Liver (tissue), 3 donors: Measurements from ENCODE around the gene HMGB2.

Experiments used
- CTCF ChIP-seq: fragments of 150-350 bp; IDR thresholded peaks from 2 replicates; pipeline ENCODE4 v1.5.1; 2017; ENCODE audit warnings: improper control_type of control experiment, low read depth, low read length; ENCODE audit not compliant: missing input control
- GABPA ChIP-seq, 2 donors: IDR thresholded peaks in 1 of 2; conservative IDR thresholded peaks in 1 of 2; 2 replicates each; pipeline ENCODE4 v1.6.1; 2016; ENCODE audit warnings: antibody characterized with exemption in 2 of 2, mild to moderate bottlenecking in 1 of 2, moderate library complexity in 1 of 2
- REST ChIP-seq: IDR thresholded peaks from 2 replicates; pipeline ENCODE4 v1.6.1; 2016; ENCODE audit warnings: antibody characterized with exemption, mild to moderate bottlenecking
- YY1 ChIP-seq: IDR thresholded peaks from 2 replicates; pipeline ENCODE4 v1.6.1; 2016; ENCODE audit warnings: antibody characterized with exemption, mild to moderate bottlenecking
- donor health status: healthy.
- donor health status: healthy.

- TF ChIP-seq GABPA (IDR thresholded peaks at IDR 0.05 in 1 of 2, conservative IDR thresholded peaks at IDR 0.05 in 1 of 2): no peak
- no peak for TF ChIP-seq CTCF
- TF ChIP-seq REST: no peak
- no peak for TF ChIP-seq YY1
Measured at GRCh38 chr4:173347467-173347866, 13.3 kb upstream of the HMGB2 start.
